ENCODE measurements around the gene TUBGCP2. TPM values are rescaled to one million over a fixed set of nuclear protein-coding genes. Genes with fewer than 3 reads are reported as not detected.

Gene TUBGCP2
- total RNA-seq, 1 experiment from 2014 or later = 93.7 TPM

- no peak for ATAC-seq
- ChIA-PET CTCF (interaction anchor here (1.9 kb wide), 1 partner anchor 9 kb away, joined by 13 read pairs; no protein-coding TSS in a partner anchor), POLR2A (no interaction called here)
- Histone ChIP-seq H3K4me1 (ENCODE audit: control insufficient read depth, insufficient read depth, low read length) (no peaks in the 10 kb centered on the region), H3K4me3 (ENCODE audit: low read depth in 2 of 2, low read length in 2 of 2) (no peak overlapping the region), H3K27ac (ENCODE audit: low read length) (no peak overlapping the region), H3K9me3 (ENCODE audit: control insufficient read depth, insufficient read depth, low read depth, low read length) (no peaks in the 10 kb centered on the region), H3K36me3 (ENCODE audit: control insufficient read depth, insufficient read depth, low read length) (no peaks in the 10 kb centered on the region), H3K27me3 (ENCODE audit: control insufficient read depth, insufficient read depth, low read length) (no peaks in the 10 kb centered on the region)
- in situ Hi-C loops (cut with HindIII; ENCODE audit: low pct_unique_long_range_greater_than_20kb, low sequenced_read_pairs) = no loop called here
- DNase-seq (ENCODE audit: low read depth, low spot score) = no peak
- TF ChIP-seq SIN3A (IDR thresholded peaks at IDR 0.05; ENCODE audit: borderline replicate concordance, insufficient read depth, low read depth, low read length) (no peak), REST (IDR thresholded peaks at IDR 0.05; ENCODE audit: insufficient read depth in 1 of 2, low read depth in 2 of 2, low read length in 1 of 2) (no peak)
- intact Hi-C loops (cut with micrococcal nuclease; ENCODE audit: unreplicated experiment) = no loop called here
- BruUV-seq (replicated peaks) = no TSS peak
Observed at GRCh38 chr10:133247681-133248333, 60.9 kb downstream of the TUBGCP2 start.

DNA sequence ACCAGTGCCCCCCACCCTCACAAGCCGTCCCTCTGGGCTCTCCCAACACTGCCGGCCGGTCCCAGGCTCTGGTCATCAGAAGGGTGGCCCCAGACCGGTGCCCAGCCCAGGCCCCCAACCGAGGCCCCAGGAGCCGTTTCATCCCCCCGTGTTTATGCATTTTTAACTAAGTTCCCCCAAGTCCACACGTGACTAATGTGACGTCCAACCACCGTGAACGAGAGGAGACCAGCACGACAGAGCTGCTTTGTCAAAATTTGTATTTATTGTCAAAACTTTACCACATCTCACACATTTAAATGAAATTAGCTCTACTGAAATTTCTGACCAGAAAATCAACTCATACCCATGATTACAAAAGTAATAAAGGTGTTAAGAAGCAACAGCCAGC is 62.4 kb downstream of the TUBGCP2 start:
- in situ Hi-C loops (cut with HindIII; ENCODE audit: low pct_unique_long_range_greater_than_20kb, low sequenced_read_pairs) = no loop called here
- ChIA-PET POLR2A (no interaction called here), CTCF (interaction anchor here (1.9 kb wide), 1 partner anchor 11 kb away, joined by 13 read pairs; no protein-coding TSS in a partner anchor)
- H3K27me3 ChIP-seq (ENCODE audit: control insufficient read depth, insufficient read depth, low read length) = no peaks in the 10 kb centered on the region
- ATAC-seq (no peak), DNase-seq (ENCODE audit: low read depth, low spot score) (no peak)
- H3K4me1 ChIP-seq (ENCODE audit: control insufficient read depth, insufficient read depth, low read length) = no peaks in the 10 kb centered on the region
- intact Hi-C loops (cut with micrococcal nuclease; ENCODE audit: unreplicated experiment) = no loop called here
- BruUV-seq (replicated peaks) = no TSS peak
- TF ChIP-seq POLR2AphosphoS5 (IDR thresholded peaks at IDR 0.05; ENCODE audit: low read depth, low read length) (no peak), CTCF (IDR thresholded peaks at IDR 0.05) (no peak), TCF7L2 (IDR thresholded peaks at IDR 0.05; ENCODE audit: low read depth, low read length) (no peak), SIN3A (IDR thresholded peaks at IDR 0.05; ENCODE audit: borderline replicate concordance, insufficient read depth, low read depth, low read length) (no peak), REST (IDR thresholded peaks at IDR 0.05; ENCODE audit: insufficient read depth in 1 of 2, low read depth in 2 of 2, low read length in 1 of 2) (no peak)
- no peaks in the 10 kb centered on the region for H3K36me3 ChIP-seq (ENCODE audit: control insufficient read depth, insufficient read depth, low read length)
- H3K27ac ChIP-seq (ENCODE audit: low read length) = no peak overlapping the region
- no peaks in the 10 kb centered on the region for H3K9me3 ChIP-seq (ENCODE audit: control insufficient read depth, insufficient read depth, low read depth, low read length)
- H3K4me3 ChIP-seq (ENCODE audit: low read depth in 2 of 2, low read length in 2 of 2) = no peak overlapping the region
